ENCODE results near the gene ASB1. TPM values are rescaled to one million over a fixed set of nuclear protein-coding genes. Genes with fewer than 3 reads are reported as not detected.

Gene ASB1
- total RNA-seq, 2 donors from 2014 or later = 34.0 to 35.3 TPM

DNA sequence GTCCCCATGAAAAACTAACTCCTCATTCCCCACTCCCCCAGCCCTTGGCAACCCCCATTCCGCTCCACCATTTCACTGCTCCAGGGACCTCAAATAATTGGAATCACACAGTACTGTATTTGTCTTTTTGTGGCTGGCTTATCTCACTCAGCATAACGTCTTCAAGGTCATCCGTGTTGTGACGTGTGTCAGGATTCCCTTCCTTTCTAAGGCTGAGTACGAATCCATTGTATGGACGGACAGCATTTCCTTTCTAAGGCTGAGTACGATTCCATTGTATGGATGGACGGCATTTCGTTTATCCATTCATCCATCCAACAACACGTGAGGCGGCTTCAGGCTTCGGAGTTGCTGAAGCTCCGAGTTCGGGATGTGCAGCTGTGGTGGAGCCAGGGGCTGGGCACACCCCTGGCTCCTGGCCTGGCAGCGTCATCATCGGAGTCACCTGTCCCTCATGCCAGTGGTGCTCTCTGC, 1.2 kb upstream of the ASB1 start:
- no peak overlapping the region for H3K27ac Mint-ChIP-seq
- ATAC-seq (replicated peaks) = no peak
- H3K9me3 Mint-ChIP-seq = no peaks in the 10 kb centered on the region
- H3K4me3 Mint-ChIP-seq = no peak overlapping the region
- H3K4me1 Mint-ChIP-seq = peaks cover 17% of the 10 kb centered on the region
- peaks cover 17% of the 10 kb centered on the region for H3K36me3 Mint-ChIP-seq (ENCODE audit: low read depth)
- no peaks in the 10 kb centered on the region for H3K27me3 Mint-ChIP-seq

DNA sequence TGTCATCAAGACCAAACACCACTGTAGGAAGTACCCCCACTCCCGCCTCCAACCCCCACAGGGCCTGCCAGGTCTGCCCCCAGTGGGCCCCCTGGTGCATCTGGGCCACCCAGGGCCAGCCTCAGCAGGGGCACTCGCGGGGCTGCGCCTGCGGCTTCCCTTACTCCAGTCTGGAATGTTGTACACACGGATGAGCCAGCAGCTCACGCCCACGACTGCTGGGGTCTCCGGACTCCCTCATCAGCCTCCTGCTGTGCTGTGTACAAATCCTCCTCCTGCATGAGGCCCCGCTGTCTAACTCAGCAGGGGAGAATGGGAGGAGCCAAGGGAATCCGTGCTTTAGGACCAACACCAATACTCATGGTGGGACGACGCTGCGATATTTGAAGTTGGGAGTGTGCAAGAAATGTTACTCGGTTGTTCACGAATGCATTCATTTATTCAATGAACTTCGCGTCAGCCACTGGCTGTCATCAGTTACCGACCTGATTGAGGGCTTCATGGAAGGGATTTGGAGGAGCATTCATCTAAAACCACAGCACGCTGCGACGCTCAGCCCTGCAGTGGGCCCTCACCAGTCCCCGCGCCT, 654 bp upstream of the ASB1 start:
- ATAC-seq (replicated peaks) = peak; percentile 8
- peak overlapping the region; percentile 80 for H3K27ac Mint-ChIP-seq
- no peaks in the 10 kb centered on the region for H3K27me3 Mint-ChIP-seq
- H3K4me1 Mint-ChIP-seq = peaks cover 18% of the 10 kb centered on the region
- peak overlapping the region; percentile 90 for H3K4me3 Mint-ChIP-seq
- no peaks in the 10 kb centered on the region for H3K9me3 Mint-ChIP-seq
- H3K36me3 Mint-ChIP-seq (ENCODE audit: low read depth) = peaks cover 22% of the 10 kb centered on the region

DNA sequence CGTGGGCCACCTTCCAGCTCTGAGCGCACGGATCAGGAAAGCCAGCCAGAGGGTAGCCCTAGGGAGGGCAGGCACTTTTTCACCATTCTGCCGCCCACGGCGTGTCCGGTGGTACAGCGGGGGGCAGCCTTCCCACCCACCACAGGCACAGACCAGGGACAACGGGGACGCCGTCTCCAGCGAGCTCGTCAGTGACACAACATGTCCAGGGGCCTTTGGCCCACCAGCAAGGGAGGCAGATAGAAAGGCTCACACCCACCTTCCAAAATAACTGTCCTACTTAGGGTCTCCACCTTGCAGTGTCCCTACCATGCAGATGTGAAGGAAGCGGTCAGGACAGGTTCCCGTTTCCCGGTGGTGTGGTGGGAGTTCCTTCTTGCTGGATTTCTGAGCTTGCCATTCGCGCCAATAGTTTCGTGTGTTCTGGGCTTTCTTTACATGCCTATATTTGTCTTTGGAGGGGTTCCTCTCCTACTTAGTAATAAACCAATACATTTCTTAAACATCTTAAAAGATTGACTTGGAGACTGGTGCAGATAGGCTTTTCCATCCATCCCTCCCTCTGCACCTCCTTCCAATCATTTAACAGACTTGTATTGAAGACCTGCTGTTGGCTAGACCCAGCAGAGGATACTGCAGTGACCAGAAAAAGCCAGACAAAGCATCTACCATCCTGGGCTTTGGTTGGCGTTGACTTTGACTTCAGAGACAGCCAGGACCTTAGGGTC, 872 bp downstream of the ASB1 start:
- Mint-ChIP-seq H3K27ac (peak overlapping the region; percentile 93), H3K9me3 (no peaks in the 10 kb centered on the region), H3K36me3 (ENCODE audit: low read depth) (peaks cover 35% of the 10 kb centered on the region), H3K4me1 (peaks cover 18% of the 10 kb centered on the region), H3K27me3 (no peaks in the 10 kb centered on the region), H3K4me3 (peak overlapping the region; percentile 90)
- no peak for ATAC-seq (replicated peaks)

DNA sequence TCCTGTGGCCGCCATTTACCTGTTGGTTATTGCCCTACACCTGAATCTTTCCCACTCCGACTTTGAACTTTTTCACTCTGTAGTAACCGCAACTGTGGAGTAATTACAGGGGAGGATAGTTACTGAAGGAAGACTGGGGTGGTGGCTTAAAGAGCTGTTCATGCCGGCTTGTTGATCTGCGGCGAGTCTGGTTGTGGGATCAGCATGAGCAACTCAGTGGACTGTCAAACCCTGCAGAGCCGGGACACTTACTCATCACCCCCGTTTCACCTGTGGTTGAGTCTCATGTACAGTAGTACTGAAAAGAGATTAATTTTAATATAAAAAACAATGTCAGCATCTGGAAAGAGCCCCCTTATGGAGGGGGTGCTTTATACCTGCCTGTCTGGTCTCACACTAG, 2.1 kb downstream of the ASB1 start:
- H3K9me3 Mint-ChIP-seq = no peaks in the 10 kb centered on the region
- H3K36me3 Mint-ChIP-seq (ENCODE audit: low read depth) = peaks cover 47% of the 10 kb centered on the region
- no peak overlapping the region for H3K27ac Mint-ChIP-seq
- H3K4me3 Mint-ChIP-seq = peak overlapping the region; percentile 90
- no peak for ATAC-seq (replicated peaks)
- peaks cover 18% of the 10 kb centered on the region for H3K4me1 Mint-ChIP-seq
- no peaks in the 10 kb centered on the region for H3K27me3 Mint-ChIP-seq

DNA sequence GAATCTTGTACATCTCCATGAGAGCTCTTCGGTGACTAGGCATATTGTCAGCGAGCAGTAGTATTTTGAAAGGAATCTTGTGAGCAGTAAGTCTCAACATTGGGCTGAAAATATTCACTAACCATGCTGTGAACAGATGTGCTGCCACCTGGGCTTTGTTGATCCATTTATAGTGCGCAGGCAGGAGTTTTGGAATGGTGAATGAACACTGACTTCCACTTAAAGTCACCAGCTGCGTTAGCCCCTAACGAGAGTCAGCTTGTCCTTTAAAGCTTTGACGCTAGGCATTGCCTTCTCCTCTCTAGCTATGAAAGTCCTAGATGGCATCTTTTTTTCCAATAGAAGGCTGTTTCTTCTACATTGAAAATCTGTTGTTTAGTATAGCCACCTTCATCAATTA, 4.1 kb downstream of the ASB1 start:
- peak overlapping the region; percentile 33 for H3K4me3 Mint-ChIP-seq
- H3K27me3 Mint-ChIP-seq = no peaks in the 10 kb centered on the region
- peaks cover 18% of the 10 kb centered on the region for H3K4me1 Mint-ChIP-seq
- H3K27ac Mint-ChIP-seq = no peak overlapping the region
- no peak for ATAC-seq (replicated peaks)
- H3K36me3 Mint-ChIP-seq (ENCODE audit: low read depth) = peaks cover 66% of the 10 kb centered on the region
- no peaks in the 10 kb centered on the region for H3K9me3 Mint-ChIP-seq

DNA sequence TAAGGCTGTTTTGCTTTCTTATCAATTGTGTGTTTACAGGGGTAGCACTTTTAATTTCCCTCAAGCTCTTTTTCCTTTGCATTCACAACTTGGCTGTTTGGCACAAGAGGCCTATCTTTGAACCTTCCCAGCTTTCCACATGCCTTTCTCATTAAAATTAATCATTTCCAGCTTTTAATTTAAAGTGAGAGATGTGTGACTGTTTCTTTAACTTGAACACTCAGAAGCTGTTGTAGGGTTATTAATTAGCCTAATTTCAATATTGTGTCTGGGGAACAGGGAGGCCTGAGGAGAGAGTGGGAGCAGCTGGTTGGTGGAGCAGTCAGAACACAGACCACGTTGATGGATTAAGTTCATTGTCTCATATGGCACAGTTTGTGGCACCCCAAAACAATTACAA, 4.7 kb downstream of the ASB1 start:
- no peaks in the 10 kb centered on the region for H3K9me3 Mint-ChIP-seq
- H3K36me3 Mint-ChIP-seq (ENCODE audit: low read depth) = peaks cover 73% of the 10 kb centered on the region

DNA sequence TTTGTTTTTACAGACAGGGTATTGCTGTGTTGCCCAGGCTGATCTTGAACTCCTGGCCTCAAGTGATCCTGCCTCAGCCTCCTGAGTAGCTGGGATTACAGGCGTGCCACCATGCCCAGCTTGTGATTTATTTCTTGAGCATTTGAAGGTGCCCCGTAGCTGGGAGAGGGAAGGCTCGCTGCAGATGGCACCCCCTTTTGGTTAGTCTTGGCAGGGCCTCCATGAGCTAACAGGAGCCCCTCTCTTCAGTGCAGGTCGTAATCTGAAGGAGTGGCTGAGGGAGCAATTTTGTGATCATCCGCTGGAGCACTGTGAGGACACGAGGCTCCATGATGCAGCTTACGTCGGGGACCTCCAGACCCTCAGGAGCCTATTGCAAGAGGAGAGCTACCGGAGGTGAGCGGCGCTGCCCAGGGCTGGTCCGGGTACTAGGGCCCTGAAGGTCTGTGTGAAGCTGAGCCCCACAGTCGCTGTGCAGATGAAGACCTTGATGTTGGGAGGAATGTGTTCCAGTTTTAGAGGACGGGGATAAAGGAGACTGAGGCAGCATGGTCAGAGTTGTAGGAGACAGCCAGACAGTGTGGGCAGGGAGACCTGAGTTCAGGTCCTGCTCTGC, 6.7 kb downstream of the ASB1 start:
- H3K4me1 Mint-ChIP-seq = peaks cover 12% of the 10 kb centered on the region
- no peak for ATAC-seq (replicated peaks)
- H3K27ac Mint-ChIP-seq = no peak overlapping the region
- no peak overlapping the region for H3K4me3 Mint-ChIP-seq
- no peaks in the 10 kb centered on the region for H3K27me3 Mint-ChIP-seq
- no peaks in the 10 kb centered on the region for H3K9me3 Mint-ChIP-seq
- peaks cover 82% of the 10 kb centered on the region for H3K36me3 Mint-ChIP-seq (ENCODE audit: low read depth)

More for the DNA sequence above, 4.7 kb downstream of the ASB1 start:
- Mint-ChIP-seq H3K4me1 (peaks cover 18% of the 10 kb centered on the region), H3K27ac (no peak overlapping the region), H3K4me3 (no peak overlapping the region), H3K27me3 (no peaks in the 10 kb centered on the region)
- no peak for ATAC-seq (replicated peaks)

DNA sequence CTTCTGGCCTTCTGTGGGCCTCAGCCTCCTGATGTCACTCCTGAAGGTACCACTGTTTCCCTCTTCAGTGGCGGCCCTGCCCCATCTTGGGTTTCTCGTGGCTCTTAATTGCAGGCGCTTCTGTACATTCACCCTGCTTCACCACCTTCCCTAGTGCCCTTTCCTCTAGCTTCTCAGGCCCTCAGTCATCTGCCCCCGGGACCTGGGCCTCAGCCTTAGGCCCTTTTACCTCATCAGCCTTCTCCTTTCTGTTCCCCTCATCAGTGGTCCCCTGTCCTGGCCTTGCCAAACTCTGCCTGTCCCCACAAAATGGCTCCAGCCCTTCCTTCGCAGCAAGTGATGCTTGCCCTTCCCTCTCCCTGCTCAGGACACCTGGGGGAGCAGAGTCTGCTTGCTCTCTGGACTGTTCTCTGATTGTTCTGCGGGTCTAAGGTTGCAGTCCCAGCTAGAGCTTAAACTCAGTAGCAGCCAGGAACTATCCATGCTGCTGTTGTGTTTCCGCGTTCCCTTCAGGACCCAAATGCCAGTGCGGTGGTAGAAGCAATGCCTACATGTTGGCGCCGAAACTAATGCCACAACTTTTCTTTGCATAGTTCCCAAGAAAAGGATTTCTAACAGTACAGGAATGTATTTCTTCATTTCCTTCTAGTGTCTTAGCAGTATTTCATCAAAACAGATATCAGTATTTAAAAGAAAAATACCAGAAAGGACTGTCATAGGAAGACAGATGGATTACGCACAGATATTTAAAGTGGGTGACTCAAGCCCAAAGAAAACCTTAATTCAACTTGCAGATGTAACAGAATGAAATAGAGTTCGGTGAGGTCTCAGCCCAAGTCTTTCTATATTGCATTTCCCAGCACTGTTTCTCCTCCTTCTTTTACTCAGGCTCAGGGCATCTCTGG, 7.5 kb downstream of the ASB1 start:
- H3K27ac Mint-ChIP-seq = no peak overlapping the region
- peaks cover 15% of the 10 kb centered on the region for H3K4me1 Mint-ChIP-seq
- no peak overlapping the region for H3K4me3 Mint-ChIP-seq
- no peaks in the 10 kb centered on the region for H3K27me3 Mint-ChIP-seq
- H3K9me3 Mint-ChIP-seq = no peaks in the 10 kb centered on the region
- ATAC-seq (replicated peaks) = no peak
- peaks cover 90% of the 10 kb centered on the region for H3K36me3 Mint-ChIP-seq (ENCODE audit: low read depth)

DNA sequence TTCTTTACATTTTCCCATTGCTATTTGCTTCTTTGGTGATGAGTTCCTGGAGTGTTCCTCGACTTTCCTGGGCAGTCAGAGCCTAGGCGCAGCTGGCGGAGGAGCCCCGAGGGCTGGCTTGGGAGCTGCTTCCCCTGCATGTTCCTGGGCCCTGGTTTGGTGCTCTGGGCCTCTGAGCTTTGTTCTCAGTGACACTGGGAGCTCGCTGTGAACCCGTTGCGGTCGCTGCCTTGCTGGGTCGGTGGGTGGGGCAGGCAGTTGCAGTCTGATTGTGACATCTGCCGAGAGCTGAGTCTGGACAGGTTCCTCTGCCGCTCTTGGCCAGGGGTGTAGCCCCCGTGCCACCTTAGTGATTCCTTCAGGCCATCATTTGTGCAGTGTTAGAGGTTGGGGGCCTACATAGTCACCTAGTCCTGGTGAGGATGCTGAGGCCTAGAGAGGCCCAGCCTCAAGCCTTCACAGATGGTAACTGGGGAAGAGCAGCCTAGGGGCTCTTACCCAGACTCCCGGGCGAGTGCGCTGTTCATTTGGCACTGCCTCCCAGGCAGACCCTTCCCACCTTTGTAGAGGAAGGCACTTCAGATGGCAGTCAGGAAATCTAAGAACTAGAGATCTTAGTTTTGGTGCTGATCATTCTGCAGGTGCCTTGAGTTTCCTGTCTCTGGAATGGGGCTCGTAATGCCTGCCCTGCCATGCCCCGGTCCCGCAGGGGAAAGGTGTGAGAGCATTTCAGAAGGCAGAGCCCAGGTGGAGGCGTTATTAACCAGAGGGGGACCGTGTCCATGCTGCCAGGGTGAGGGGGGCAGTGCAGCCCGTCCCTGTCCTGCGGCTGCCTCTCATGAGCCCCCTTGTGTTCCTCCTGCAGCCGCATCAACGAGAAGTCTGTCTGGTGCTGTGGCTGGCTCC, 8.4 kb downstream of the ASB1 start:
- H3K9me3 Mint-ChIP-seq = no peaks in the 10 kb centered on the region
- H3K27me3 Mint-ChIP-seq = no peaks in the 10 kb centered on the region
- ATAC-seq (replicated peaks) = no peak
- H3K4me1 Mint-ChIP-seq = peaks cover 19% of the 10 kb centered on the region
- H3K4me3 Mint-ChIP-seq = no peak overlapping the region
- no peak overlapping the region for H3K27ac Mint-ChIP-seq
- H3K36me3 Mint-ChIP-seq (ENCODE audit: low read depth) = peaks cover 93% of the 10 kb centered on the region

DNA sequence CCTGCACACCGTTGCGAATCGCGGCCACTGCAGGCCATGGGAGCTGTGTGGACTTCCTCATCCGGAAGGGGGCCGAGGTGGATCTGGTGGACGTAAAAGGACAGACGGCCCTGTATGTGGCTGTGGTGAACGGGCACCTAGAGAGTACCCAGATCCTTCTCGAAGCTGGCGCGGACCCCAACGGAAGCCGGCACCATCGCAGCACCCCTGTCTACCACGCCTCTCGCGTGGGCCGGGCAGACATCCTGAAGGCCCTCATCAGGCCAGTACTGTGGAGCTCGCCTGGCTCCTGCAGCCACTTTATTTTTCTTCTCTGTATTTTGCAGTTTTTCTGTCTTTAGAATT, 9.0 kb downstream of the ASB1 start:
- Mint-ChIP-seq H3K36me3 (ENCODE audit: low read depth) (peaks cover 93% of the 10 kb centered on the region), H3K4me3 (no peak overlapping the region), H3K4me1 (peaks cover 20% of the 10 kb centered on the region), H3K9me3 (no peaks in the 10 kb centered on the region), H3K27ac (no peak overlapping the region), H3K27me3 (no peaks in the 10 kb centered on the region)
- ATAC-seq (replicated peaks) = no peak

DNA sequence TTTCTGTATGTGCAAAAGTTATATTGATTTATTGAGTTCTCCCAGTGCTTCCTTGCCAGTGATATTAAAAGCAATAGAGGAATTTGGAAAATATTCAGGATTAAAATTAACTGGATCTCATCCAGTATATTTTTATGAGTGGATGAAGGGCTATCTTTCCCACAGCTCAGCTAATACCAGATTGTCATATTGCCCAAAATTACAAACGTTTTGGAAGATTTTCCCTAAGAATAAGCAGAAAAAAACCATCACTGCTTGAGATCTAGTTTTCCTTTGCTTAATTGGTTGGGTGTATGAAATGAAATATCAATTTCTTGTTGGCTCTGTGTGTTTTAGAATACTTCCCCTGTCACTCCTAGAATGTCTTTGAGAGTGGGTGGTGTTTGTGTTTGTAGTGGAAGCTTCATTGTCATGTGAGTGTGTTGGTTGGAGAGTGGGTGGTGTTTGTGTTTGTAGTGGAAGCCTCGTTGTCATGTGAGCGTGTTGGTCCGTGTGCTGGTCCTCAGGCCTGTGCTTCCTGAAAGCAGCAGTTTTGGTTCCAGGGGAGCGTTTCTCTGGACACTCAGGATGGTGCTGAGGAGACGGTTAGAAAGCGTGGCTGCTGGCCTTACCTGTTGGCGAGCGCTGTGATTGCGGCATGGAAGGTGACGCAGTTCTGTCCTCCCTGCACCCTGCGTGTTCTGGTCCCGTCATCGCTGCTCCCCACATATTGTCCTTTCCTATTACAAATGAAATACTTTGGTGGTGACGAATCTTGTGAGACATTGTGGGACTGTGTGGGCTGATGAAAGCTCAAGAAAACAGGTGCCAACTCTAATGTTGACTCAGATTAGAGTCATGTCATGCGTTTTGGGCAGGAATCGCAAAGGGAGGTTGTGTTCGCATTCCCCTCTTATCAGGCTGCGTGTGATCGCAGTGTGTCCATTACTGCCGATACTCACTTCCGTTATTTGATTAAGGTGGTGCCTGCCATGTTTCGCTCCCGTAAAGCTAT, 12.4 kb downstream of the ASB1 start:
- Mint-ChIP-seq H3K4me1 (peaks cover 20% of the 10 kb centered on the region), H3K27me3 (no peaks in the 10 kb centered on the region), H3K27ac (peak overlapping the region; percentile 92), H3K9me3 (no peaks in the 10 kb centered on the region), H3K4me3 (peak overlapping the region; percentile 77), H3K36me3 (ENCODE audit: low read depth) (peaks cover 96% of the 10 kb centered on the region)
- ATAC-seq (replicated peaks) = peak; percentile 96

DNA sequence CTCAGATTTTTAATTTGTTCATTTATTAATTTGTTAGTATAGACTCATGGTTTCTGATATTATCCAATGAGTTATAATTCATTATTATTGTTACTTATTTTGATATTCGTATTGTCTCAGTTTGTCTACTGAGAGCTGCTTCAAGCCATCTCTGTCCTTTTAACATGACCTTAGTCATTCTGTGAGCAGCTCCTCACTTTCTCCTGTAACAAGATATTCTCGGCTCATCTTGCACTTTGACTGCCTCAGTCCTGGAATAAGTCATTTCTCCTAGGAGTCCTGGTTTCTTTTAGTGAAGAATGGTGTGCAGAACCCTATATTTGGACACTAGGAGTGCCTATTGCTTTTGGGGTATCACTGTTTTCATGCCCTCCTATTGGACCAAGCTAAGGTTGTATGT, 13.2 kb downstream of the ASB1 start:
- peaks cover 96% of the 10 kb centered on the region for H3K36me3 Mint-ChIP-seq (ENCODE audit: low read depth)
- no peaks in the 10 kb centered on the region for H3K27me3 Mint-ChIP-seq
- ATAC-seq (replicated peaks) = peak; percentile 70
- peak overlapping the region; percentile 77 for H3K4me3 Mint-ChIP-seq
- H3K27ac Mint-ChIP-seq = peak overlapping the region; percentile 92
- peaks cover 20% of the 10 kb centered on the region for H3K4me1 Mint-ChIP-seq
- H3K9me3 Mint-ChIP-seq = no peaks in the 10 kb centered on the region

DNA sequence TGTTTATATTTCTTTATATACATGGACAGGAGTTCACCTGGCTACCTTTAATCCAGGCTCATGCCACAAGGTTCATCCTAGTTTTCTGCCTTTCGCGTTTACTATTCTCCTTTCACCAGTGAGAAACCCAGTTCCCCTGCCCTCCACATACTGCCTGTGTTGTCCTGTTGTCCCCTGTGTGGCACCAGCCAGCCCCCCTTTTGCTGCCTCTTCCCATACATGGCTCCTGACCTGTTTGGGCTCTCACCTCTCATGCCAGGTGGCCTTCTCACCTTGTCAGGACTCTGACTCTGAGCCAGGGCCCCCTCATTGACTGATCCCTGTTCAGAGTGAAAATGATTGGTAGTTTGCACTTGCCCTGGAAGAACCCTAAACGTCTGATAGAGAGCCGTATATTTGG, 13.6 kb downstream of the ASB1 start:
- ATAC-seq (replicated peaks) = no peak
- Mint-ChIP-seq H3K27me3 (no peaks in the 10 kb centered on the region), H3K4me3 (peak overlapping the region; percentile 77), H3K4me1 (peaks cover 20% of the 10 kb centered on the region), H3K9me3 (no peaks in the 10 kb centered on the region), H3K27ac (peak overlapping the region; percentile 92), H3K36me3 (ENCODE audit: low read depth) (peaks cover 96% of the 10 kb centered on the region)

Measured in activated T-helper 17 cell treated with anti-CD3 and anti-CD28 coated beads, Interleukin-2, amount 50 U/mL, for 72 hours (primary cell).